NOMO-1 treated with DMSO at 0.1 percent for 48 hours (cell line): ENCODE data around the gene RPL36.

Experiments
- DNase-seq: peaks from one replicate; lab custom pipeline; 2025; ENCODE audit not compliant: unreplicated experiment; lab: John Stamatoyannopoulos, UW

RPL36 gene

GRCh38 chr19:5690125-5690954 lies at the start of gene RPL36:
Gene RPL36, plus strand, starts transcription at chr19:5690295. Its CDS starts 213 bp downstream, at chr19:5690508.
- peak; percentile 92 for DNase-seq

GRCh38 chr19:5641171-5641570 lies 48.9 kb upstream of the RPL36 start:
- no peak for DNase-seq

DNA sequence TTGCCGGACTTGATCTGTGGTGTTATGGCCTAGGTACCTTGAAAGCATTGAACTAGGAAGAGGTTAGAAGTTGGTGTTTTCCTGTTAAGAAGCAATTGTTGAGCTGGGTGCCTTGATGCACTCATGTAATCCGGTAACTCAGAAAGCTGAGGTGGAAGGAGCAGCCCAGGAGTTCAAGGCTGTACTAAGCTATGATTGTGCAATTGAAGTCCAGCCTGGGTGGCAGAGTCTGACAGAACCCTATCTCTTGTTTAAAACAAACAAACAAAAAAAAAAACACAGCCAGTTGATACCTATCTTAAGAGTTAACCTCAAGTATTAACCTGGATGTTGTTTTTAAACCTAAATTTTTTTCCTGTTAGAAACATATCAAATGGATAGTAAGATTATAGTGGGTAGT lies 47.9 kb upstream of the RPL36 start:
- DNase-seq, result no peak

DNA sequence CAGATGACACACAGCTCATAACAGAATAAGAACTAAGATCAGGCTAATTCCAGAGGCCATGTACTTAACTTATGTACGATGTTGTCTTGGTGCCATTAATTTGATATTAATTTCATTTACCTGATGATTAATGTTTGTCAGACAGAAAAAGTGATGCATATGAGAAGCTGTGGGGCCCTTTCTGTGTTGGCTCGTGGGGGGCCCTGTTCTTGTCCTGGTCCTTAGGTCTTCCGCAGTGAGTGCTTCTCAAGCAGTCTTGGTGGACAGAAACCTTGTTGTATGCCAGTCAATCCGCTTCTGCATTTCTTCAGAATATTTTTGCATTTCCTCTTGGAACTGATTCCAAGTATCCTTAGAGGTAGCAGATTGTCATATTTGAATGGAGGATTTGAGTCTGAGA lies 47.0 kb upstream of the RPL36 start:
- DNase-seq, result no peak

DNA sequence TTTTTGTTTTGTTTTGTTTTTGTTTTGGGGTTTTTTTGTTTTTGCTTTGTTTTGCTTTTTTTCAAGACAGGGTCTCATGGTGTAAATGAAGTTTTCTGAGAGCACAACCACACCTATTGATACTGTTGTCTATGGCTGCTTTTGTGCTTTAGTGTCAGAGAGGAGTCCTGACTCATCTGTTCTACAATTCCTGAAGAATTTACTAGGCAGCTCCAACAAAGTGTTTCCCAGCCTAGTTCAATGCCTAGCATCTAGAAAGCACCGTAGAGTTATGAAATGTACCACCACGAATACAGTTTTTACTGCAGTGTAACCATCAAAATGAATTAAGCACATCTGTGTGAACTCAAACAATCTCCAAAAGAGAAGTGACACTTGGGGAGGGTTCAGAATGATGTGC lies 46.1 kb upstream of the RPL36 start:
- DNase-seq, result no peak

GRCh38 chr19:5645409-5645808 lies 44.7 kb upstream of the RPL36 start:
- no peak for DNase-seq

DNA sequence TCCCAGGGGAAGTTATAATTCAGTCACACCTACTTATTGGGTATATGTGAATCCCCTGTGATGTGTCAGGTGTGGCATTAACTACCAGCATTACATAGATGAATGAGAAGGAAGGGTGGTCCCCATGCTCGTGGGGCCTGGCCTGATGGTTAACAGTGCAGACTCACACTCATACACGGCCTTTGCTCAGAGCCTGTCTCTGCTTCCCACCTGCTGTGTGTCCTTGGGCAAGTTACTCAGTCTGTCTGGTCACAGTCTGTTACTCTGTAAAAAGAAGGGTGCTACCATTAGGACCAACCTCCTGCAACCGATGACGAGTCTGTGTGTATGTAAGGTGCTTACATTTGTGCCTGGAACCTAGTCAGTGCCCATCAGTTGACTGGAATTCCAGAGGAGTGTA lies 43.4 kb upstream of the RPL36 start:
- no peak for DNase-seq

DNA sequence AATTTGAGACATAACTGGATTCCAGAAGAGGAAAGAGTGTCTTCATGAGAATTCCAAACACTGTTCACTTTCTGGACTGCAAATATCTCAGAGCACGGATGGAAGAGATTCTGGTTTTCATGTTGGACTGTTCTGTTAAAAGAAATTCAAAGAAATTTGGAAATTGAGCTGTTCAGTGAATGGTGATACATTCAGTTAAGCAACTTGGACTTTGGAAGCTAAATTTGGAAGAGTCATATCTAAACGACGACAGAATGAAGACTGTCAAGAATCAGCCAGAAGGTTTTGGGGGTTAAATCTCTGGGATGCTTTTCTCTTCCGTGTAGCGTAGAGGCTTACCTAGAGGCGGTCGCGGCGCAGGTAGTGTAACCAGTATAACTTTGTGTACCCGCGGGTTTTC lies 41.6 kb upstream of the RPL36 start:
- DNase-seq, result no peak

DNA sequence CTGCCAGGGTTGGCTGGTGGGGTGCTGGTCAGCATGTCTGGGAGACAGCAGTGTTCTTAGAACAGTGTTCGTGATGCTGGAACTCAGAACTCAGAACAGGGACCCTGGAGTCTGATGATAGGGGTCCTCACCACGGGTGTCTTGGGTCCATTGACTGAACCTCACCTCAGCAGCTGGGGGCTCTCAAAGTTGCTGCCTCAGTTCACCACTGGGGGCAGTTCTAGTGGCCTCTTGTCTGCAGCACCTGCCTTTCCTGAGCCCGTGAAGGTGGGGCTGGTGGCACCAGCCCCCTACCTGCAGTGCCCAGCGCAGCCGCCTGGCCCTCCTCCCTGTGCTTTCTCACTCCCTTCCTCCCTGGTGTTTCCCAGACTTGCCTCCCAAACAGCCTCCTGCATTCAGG lies 38.7 kb upstream of the RPL36 start:
- no peak for DNase-seq

GRCh38 chr19:5652261-5652660 lies 37.8 kb upstream of the RPL36 start:
- DNase-seq, result no peak

DNA sequence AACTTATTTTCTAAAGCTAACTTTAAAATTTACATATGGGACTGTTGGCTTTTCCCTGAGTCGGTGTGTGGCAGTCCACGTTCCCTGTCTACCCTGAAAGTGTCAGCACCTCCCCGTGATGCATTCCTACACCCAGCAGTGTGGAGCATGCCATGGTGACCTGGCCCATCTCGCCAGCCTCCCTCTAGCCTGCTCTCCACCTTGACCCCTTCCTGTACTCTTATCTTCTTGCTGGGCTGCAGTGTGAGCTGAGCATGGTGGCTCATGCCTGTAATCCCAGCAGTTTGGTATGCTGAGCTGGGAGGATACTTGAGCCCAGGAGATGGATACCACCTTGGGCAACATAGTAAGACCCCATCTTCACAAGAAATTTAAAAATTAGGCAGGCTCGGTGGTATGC lies 35.2 kb upstream of the RPL36 start:
- DNase-seq, result no peak

- DNase-seq, result no peak
These were observed 34.7 kb upstream of the RPL36 start for GRCh38 chr19:5655412-5655811.

- no peak for DNase-seq
These were observed 28.6 kb upstream of the RPL36 start for GRCh38 chr19:5661483-5661882.

DNA sequence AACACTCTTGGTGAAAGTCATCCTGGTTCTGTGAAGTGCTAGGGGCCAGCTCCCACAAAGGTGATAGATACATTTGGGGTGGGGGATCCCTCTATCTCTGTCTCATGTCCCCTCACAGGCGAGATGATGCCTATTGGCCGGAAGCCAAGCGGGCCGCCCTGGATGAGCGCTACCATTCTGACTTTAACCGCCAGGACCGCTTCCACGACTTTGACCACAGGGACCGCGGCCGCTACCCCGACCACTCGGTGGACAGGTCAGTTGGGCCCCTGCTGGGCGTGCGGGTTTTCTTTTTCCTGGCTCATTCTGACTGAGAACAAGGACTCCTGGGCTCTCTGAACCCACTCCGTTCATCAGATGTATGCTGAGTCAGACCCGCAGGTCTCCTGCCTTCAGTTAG lies 26.2 kb upstream of the RPL36 start:
- DNase-seq, result no peak

GRCh38 chr19:5664515-5664914 lies 25.6 kb upstream of the RPL36 start:
- DNase-seq, result no peak

DNA sequence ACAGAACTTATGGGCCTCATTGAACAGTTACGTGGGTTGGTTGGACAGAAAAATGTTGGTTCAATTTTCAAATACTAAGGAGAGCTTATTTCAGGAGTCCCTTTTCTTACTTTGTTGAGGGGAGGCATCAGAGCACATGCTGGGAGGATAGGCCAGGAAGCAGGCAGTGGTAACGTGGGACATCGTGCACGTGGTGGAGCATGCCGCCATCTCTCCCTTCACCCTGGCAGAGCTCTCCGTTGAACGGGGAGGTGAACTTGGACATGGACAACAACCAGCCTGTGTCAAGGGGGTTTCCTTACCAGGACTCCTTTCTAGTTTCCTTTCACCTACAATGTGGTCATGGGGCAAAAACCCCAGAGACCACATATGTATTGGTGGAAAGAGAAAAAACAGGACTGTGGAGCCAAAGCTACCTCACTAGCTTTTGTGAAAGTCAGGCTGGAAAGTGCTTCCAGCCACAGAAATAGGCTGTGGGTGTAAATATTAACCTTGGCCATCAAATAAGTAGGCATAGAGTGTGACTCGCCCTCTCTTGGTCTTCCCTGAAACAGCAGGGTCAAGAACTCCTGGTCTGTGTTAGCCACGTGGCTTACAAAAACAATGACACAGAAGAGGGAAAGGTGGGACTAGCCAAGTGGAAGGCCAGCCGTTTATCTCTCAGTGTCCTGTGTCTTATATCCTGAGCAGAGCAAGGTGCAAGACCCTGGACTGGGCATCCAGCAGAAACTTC lies 24.1 kb upstream of the RPL36 start:
- no peak for DNase-seq

GRCh38 chr19:5666921-5667610 lies 23.0 kb upstream of the RPL36 start:
- DNase-seq, result no peak

- DNase-seq, result no peak
These were observed 22.3 kb upstream of the RPL36 start for GRCh38 chr19:5667751-5668271.

- DNase-seq, result no peak
These were observed 20.9 kb upstream of the RPL36 start for GRCh38 chr19:5669212-5669611.

DNA sequence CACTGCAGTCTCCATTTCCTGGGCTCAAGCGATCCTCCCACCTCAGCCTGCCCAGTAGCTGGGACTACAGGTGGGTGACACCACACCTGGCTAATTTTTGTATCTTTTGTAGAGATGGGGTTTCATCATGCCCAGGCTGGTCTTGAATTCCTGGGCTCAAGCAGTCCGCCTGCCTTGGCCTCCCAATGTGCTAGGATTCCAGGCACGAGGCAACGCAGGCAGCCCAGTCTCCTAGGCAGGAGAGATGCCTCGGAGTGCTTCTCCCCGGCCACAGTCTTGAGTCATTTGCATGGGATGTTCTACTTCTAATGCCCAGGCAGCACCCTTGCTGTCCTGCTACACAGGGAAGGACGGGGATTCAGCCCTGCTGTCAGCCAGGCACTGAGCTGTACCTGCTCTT lies 18.5 kb upstream of the RPL36 start:
- no peak for DNase-seq

DNA sequence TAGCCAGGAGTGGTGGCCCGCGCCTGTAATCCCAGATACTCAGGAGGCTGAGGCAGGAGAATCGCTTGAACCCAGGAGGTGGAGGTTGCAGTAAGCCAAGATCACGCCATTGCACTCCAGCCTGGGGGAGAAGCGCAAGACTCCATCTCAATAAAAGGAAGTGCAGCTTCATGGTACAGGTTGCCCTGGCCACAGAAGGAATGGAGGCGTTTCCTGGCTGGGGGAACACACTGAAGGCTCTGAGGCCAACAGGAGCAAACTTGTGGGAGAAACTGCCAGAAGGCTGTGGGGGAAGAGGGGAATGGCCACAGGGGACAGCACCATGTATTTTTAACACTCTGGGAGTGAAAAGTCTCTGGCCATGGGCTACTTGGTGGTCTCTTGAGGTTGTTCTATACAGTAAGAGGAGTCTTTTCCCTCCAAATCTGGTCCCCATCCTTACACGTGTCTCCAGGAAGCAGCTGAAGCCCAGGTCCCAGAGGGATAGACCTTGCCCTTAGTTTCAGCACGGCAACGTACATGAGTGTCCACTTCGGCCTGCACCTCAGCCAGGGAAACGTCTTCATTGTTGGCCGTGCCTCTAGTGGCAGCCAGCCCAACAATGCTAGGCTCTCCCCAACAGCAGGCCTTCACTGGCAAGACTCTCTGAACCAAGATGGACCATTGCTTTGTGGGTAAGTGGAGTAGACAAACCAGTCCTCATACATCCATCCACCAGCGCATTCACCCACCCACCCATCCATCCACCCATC lies 17.2 kb upstream of the RPL36 start:
- DNase-seq, result no peak
